SK-N-SH (cell line): ENCODE results near the gene JMJD1C.

Experiments
- CTCF ChIP-seq: fragments of 200-600 bp; sonication (generic); IDR thresholded peaks from 2 replicates; pipeline ENCODE4 v1.6.1; 2017; ENCODE audit warnings: antibody characterized with exemption, mild to moderate bottlenecking, moderate library complexity
- POLR2AphosphoS5 ChIP-seq: IDR thresholded peaks from 2 replicates; pipeline ENCODE4 v1.6.1; 2012; ENCODE audit warnings: low read depth, low read length
- ZBTB33 ChIP-seq: IDR thresholded peaks from 2 replicates; pipeline ENCODE4 v1.4.0; 2012; ENCODE audit warnings: low read depth, borderline replicate concordance

DNA sequence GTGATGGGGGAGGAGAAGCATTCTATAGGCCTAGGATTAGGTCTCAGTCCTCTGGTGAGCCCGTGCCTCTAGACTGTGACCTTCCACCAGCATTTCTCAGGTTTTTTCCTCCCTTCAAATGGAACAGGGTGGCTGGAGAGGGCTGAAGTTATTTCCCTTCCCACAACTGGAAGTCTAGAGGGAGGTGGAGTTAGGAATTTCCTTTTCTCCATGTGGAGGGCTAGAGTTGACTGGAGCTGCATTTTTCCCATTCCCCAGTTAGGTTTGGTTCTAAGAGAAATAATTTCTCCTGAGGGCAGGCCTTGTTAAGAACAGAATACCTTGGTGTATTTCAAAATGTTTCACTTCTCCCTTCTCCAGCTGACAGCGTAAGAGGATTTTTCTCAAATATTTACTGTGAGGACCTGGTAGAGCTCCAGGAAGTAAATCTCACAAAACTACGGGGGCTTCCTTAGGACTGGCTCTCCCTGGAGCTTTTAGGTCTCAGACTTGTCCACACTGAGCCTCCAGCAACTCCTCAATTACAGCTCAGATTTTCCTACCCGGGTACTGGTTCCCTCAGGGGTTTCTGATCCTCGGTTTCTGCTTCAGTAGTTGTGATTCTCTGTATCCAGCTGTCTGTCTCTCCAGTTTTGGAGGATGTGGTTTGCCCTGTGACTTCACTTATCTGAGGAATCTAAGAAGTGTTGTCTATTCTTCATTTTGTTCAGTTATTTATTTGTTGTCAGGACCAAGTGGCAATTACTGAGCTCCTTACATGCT is 49.4 kb upstream of the JMJD1C start:
- TF ChIP-seq ZBTB33: no peak
- TF ChIP-seq POLR2AphosphoS5: no peak
- TF ChIP-seq CTCF: no peak
